Epithelial cell of alveolus of lung (primary cell): ENCODE data around the gene TAF10. TPM values are rescaled to one million over a fixed set of nuclear protein-coding genes. Genes with fewer than 3 reads are reported as not detected.

Source experiments
- total RNA-seq: library from RNA; depleted of rRNA; stranded (reverse); fragments of >200 nt; gene quantifications from 2 replicates; pipeline ENCODE4 v1.2.1, GENCODE V29; 2015

The TAF10 gene
- total RNA-seq = 51.3 and 97.2 TPM in 2 replicates

DNA sequence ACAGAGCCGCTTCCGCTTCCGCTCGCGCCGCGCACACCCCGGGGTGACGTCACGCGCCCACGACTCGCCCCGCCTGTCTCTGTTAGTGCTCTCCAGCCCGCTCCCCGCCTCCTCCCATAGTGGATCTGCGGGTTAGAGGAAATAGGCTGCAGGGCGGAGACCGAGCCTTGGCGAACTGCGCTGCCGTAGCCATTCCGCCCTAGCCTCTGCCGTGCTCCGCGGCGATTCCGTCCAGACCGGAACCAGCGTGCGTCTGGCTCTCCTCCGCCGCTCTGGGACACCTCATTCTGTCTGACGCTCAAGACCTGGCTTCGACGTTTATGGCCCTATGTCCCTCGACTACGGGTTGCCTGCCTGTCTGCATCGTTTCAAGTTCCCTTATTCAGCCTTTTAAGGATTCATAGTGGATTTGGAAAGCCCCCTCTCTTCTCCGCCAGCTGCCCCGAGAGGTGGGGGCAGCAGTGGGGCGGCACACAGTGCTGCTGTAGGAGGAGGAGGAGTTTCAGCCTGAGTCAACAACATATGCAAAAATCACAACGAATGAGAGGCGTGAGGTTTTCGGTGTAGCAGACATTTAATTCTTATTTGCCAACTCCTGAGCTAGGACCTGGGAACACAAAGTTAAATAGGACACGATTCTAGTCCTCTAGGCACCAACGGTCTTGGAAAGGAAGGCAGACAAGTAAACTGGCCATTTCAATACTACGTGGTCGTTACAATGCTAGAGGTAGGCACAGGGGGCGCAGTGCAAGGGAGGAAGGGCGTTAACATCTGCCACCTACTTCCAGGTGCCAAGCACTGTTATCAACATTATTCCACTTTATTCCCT is at the start of gene TAF10:
Gene TAF10, minus strand, starts transcription at position 4 of the 829 bp plus-strand sequence. CDS start 27 bp downstream, outside the sequence.

DNA sequence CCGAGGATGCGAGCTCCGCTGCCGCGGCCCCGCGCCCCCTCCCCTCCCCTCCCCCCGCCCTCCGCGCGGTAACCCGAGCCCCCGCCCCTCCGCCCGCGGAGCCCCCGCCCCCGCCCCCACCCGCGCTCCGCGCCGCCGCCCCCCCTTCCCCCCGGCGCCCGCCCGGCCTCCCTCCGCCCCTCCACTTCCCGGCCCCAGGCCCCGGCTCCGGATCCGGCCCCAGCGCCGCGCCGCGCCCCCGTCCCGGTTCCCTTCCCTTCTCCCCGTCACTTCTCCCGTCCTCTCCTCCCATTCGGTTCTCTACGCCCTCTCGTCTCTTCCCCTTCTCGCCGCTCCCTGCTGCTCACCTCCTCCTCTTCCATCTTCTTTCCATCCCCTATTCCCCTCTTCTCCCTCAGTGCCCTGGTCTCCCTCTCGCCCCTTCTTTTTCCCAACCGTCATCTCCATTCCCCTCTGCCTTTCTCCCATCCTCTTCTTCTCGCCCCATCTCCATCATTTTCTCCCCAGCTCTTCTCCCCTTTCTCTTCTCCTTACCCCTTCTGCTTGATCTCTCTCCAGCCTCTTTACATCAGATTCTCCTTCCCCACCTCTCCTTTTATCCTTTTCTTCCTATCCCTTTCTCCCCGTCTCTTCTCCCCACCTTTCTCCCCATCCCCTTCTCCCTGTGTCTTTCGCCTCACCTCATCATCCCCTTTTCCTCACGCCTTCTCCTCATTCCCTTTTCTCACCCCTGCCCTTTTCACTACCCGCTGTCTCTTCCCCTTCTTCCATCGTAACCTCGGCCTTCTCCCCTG is 44.0 kb upstream of the TAF10 start, which contains the start of gene DCHS1:
Gene DCHS1, minus strand, starts transcription at position 20 of the 794 bp plus-strand sequence. CDS start 14,196 bp downstream, outside the sequence.

DNA sequence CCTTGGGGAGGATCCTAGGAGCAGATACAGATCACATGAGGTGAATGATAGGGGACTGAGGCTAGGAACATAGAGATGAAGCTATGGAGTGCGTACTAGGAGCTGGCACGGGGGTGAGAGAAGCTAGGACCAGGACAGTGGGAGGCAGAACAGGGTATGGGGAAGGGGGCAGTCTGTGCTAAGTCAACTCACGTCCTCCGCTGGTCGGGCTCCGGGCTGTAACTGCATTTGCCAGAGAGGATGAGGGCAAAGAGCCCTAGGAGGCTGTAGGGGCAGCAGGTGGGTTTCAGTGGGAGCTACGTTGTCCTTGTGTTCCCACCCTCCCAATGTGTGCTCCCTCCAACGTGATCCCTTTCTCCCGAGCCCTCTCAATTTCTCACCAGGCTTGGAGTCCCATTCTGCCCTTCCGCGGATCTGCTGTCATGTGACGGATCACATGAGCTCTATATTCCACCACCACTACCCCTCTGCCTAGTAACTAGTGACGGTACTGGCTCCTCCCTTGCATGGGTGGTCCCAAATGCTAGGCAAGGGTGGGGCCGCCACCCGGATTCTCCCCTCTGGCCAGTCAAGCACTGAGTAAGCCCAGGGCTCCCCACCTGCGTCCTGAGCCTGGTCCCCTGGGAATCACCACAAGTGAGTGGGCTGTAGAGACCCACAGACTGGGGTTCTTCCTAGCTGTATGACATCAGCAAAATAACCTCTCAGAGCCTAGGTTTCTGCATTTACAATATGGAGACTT is 7.2 kb upstream of the TAF10 start, which contains the start of gene TPP1:
Gene TPP1, minus strand, starts transcription at position 419 of the 742 bp plus-strand sequence. Its CDS starts 22 bp downstream, at position 397.

DNA sequence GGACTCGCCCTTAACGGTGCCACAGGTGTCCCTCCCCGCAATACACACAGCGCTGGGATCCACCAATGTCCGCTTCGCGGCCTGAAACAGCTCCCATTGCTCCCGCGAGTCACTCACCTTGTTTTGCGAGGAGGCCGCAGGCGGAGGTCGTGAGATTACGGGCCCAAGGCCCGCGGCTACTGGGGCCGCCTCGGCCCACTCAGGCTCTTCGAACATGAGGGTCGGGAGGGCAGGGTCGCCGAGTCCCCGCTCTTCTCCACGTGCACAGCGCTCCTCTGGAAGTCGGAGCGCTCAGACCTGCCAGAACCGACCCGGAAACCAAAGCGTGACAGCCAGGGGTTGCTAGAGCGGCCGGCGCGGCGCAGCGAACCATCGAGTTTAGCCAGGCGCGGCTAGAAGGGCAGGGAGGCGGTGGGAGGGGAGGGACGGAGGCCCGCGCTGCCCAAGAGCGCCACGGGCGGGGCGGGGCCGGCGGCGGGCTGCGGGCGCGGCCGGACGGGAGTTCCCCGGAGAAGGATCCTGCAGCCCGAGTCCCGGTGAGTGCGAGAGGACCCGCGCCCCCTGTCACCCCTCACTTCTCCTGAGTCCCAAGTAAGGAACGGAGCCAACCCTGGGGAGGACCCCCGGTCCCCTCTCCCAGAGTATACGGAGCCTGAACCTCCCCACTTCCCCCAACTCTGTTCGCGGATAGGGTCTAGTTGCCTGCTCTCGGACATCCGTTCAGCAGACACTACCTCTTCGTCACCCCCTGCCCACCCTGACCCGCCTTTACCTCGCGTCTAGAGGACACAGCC is 8.5 kb downstream of the TAF10 start, which contains the start of the genes ILK and RRP8:
Gene ILK, plus strand, starts transcription at position 488 of the 794 bp plus-strand sequence. CDS start 498 bp downstream, outside the sequence.
Gene RRP8, minus strand, starts transcription at position 330 of the 794 bp plus-strand sequence. Its CDS starts 114 bp downstream, at position 216.

Other genes starting within 250 kb of the TAF10 start
- 59.0 and 71.1 TPM in 2 replicates for gene SMPD1, start 221.7 kb downstream of the TAF10 start, total RNA-seq
- gene APBB1, start 193.1 kb downstream of the TAF10 start, total RNA-seq = 41.0 and 41.1 TPM in 2 replicates
- gene HPX, start 171.2 kb downstream of the TAF10 start, total RNA-seq = 1.4 TPM in 1 of 2 replicates, not detected in the other
- gene TRIM3, start 138.3 kb downstream of the TAF10 start, total RNA-seq = 12.8 and 14.2 TPM in 2 replicates
- 53.4 and 79.7 TPM in 2 replicates for gene ARFIP2, start 130.9 kb downstream of the TAF10 start, total RNA-seq
- 26.2 and 47.2 TPM in 2 replicates for gene TIMM10B, start 130.7 kb downstream of the TAF10 start, total RNA-seq
- 1.3 and 6.2 TPM in 2 replicates for gene DNHD1, start 114.9 kb downstream of the TAF10 start, total RNA-seq
- gene RRP8, start 8.6 kb downstream of the TAF10 start, total RNA-seq = 8.0 and 11.9 TPM in 2 replicates
- gene ILK, start 8.4 kb downstream of the TAF10 start, total RNA-seq = 110 and 219 TPM in 2 replicates
- 33.9 and 86.9 TPM in 2 replicates for gene TPP1, start 7.2 kb upstream of the TAF10 start, total RNA-seq
- gene DCHS1, start 43.6 kb upstream of the TAF10 start, total RNA-seq = 18.1 and 20.1 TPM in 2 replicates
- 31.9 and 53.4 TPM in 2 replicates for gene MRPL17, start 71.1 kb upstream of the TAF10 start, total RNA-seq
- gene OR2AG2, start 159.8 kb upstream of the TAF10 start, total RNA-seq = not detected in 2 replicates
- gene OR2AG1, start 170.8 kb upstream of the TAF10 start, total RNA-seq = not detected in 2 replicates
- 0.24 TPM in 1 of 2 replicates, not detected in the other for gene OR6A2, start 187.5 kb upstream of the TAF10 start, total RNA-seq
- not detected in 2 replicates for gene OR10A5, start 233.5 kb upstream of the TAF10 start, total RNA-seq